ENCODE measurements around the gene IPMK.
"Not testable (repeated sequence)": the region's sequence is repeated elsewhere in the genome, so short reads cannot be mapped to it uniquely, and the experiment has no call there.

IPMK gene

GRCh38 chr10:58258977-58259692, 8.6 kb downstream of the IPMK start:
- DNase-seq (ENCODE audit: low spot score) = no peak
- TF ChIP-seq CTCF (IDR thresholded peaks at IDR 0.05; ENCODE audit: extremely low read depth, missing control alignments) = no peak

- DNase-seq (ENCODE audit: low spot score) = not testable (repeated sequence)
Measured at GRCh38 chr10:58256013-58256780, 11.5 kb downstream of the IPMK start.

- no peak for DNase-seq (ENCODE audit: low spot score)
- no peak for TF ChIP-seq CTCF (IDR thresholded peaks at IDR 0.05; ENCODE audit: extremely low read depth, missing control alignments)
Measured at GRCh38 chr10:58254644-58255043, 13.1 kb downstream of the IPMK start.

- TF ChIP-seq CTCF (IDR thresholded peaks at IDR 0.05; ENCODE audit: extremely low read depth, missing control alignments) = no peak
- DNase-seq (ENCODE audit: low spot score) = no peak
Measured at GRCh38 chr10:58253184-58253583, 14.5 kb downstream of the IPMK start.

- not testable (repeated sequence) for DNase-seq (ENCODE audit: low spot score)
Measured at GRCh38 chr10:58244666-58245065, 23.0 kb downstream of the IPMK start.

- not testable (repeated sequence) for DNase-seq (ENCODE audit: low spot score)
Measured at GRCh38 chr10:58244242-58244641, 23.5 kb downstream of the IPMK start.

GRCh38 chr10:58243801-58244200, 23.9 kb downstream of the IPMK start:
- DNase-seq (ENCODE audit: low spot score) = not testable (repeated sequence)

- TF ChIP-seq CTCF (IDR thresholded peaks at IDR 0.05; ENCODE audit: extremely low read depth, missing control alignments) = no peak
- DNase-seq (ENCODE audit: low spot score) = no peak
Measured at GRCh38 chr10:58243269-58243668, 24.4 kb downstream of the IPMK start.

GRCh38 chr10:58241346-58241745, 26.3 kb downstream of the IPMK start:
- no peak for DNase-seq (ENCODE audit: low spot score)
- no peak for TF ChIP-seq CTCF (IDR thresholded peaks at IDR 0.05; ENCODE audit: extremely low read depth, missing control alignments)
